Calu3 (cell line): ENCODE data around the gene TAF1A. TPM values are rescaled to one million over a fixed set of nuclear protein-coding genes. Genes with fewer than 3 reads are reported as not detected.

Experiments
- BruUV-seq: library from RNA; stranded (reverse); fragments of 400-500 nt; replicated peaks from 2 replicates; lab custom pipeline; 2021; lab: Mats Ljungman, UMichigan
- CTCF ChIA-PET: fragments of 300-600 bp; sonication (Branson Sonifier 250); formaldehyde crosslinking; loops from one replicate; lab custom pipeline; 2022; ENCODE audit warnings: antibody characterized with exemption; lab: Charles Lee
- DNase-seq: peaks from one replicate; pipeline ENCODE4 v3.0.0; 2022
- H3K27ac Mint-ChIP-seq: one replicate; pipeline ENCODE4 v1.8.0; 2022; ENCODE audit warnings: mixed read lengths; ENCODE audit not compliant: unreplicated experiment
- H3K27me3 Mint-ChIP-seq: one replicate; pipeline ENCODE4 v1.8.0; 2022; ENCODE audit warnings: mixed read lengths; ENCODE audit not compliant: unreplicated experiment
- H3K36me3 Mint-ChIP-seq: one replicate; pipeline ENCODE4 v1.8.0; 2022; ENCODE audit warnings: mild to moderate bottlenecking, moderate library complexity, mixed read lengths; ENCODE audit not compliant: insufficient read depth, unreplicated experiment
- H3K4me1 Mint-ChIP-seq: one replicate; pipeline ENCODE4 v1.8.0; 2022; ENCODE audit warnings: mild to moderate bottlenecking, low read depth, mixed read lengths; ENCODE audit not compliant: unreplicated experiment
- H3K4me3 Mint-ChIP-seq: one replicate; pipeline ENCODE4 v1.8.0; 2022; ENCODE audit warnings: mild to moderate bottlenecking, low read depth, moderate library complexity, mixed read lengths; ENCODE audit not compliant: unreplicated experiment
- H3K9me3 Mint-ChIP-seq: one replicate; pipeline ENCODE4 v1.8.0; 2022; ENCODE audit warnings: low read depth, mixed read lengths; ENCODE audit not compliant: unreplicated experiment
- intact Hi-C: fragments of 100-400 bp; cut with micrococcal nuclease; formaldehyde crosslinking; loops from one replicate; pipeline ENCODE4 v1.10.0; 2022; ENCODE audit not compliant: unreplicated experiment
- total RNA-seq: library from RNA; stranded (reverse); gene quantifications from 2 replicates; pipeline ENCODE4 v1.2.3, GENCODE V29; 2022
- TF ChIP-seq, protein P1 (sequence below): fragments of 200-600 bp; IDR thresholded peaks from one replicate; pipeline ENCODE4 v1.8.0; 2022; ENCODE audit warnings: antibody characterized with exemption; ENCODE audit not compliant: unreplicated experiment

The TAF1A gene
- total RNA-seq, 1 experiment from 2014 or later, result 16.4 TPM

DNA sequence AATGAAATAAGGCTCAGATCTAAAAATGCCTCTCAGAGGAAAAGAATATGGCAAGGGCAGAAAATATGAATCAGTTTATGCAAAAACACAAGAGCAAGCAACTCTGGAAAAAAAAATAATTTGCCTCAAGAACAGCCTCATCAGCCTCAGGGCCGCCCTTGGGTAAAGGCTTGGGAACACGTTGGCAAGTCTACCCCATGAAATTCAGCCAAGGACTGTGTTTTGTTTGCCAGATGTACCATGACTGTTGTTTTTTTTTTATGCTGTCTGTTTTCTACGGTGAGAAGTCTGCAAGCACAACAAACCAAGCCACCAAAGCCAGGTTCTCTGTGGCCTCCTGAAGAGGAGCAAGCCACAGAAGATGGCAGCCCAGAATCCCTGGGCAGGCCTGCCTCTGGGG, 59.8 kb downstream of the TAF1A start:
- H3K36me3 Mint-ChIP-seq, result no peaks in the 10 kb centered on the region
- CTCF ChIA-PET, result no interaction called here
- intact Hi-C loops, result no loop called here
- no peak for DNase-seq
- TF ChIP-seq, protein P1, sequence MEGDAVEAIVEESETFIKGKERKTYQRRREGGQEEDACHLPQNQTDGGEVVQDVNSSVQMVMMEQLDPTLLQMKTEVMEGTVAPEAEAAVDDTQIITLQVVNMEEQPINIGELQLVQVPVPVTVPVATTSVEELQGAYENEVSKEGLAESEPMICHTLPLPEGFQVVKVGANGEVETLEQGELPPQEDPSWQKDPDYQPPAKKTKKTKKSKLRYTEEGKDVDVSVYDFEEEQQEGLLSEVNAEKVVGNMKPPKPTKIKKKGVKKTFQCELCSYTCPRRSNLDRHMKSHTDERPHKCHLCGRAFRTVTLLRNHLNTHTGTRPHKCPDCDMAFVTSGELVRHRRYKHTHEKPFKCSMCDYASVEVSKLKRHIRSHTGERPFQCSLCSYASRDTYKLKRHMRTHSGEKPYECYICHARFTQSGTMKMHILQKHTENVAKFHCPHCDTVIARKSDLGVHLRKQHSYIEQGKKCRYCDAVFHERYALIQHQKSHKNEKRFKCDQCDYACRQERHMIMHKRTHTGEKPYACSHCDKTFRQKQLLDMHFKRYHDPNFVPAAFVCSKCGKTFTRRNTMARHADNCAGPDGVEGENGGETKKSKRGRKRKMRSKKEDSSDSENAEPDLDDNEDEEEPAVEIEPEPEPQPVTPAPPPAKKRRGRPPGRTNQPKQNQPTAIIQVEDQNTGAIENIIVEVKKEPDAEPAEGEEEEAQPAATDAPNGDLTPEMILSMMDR, result no peak
- BruUV-seq, result no TSS peak
- no peaks in the 10 kb centered on the region for H3K9me3 Mint-ChIP-seq
- no peak overlapping the region for H3K27ac Mint-ChIP-seq
- H3K4me1 Mint-ChIP-seq, result no peaks in the 10 kb centered on the region
- no peak overlapping the region for H3K4me3 Mint-ChIP-seq
- peaks cover 14% of the 10 kb centered on the region for H3K27me3 Mint-ChIP-seq

DNA sequence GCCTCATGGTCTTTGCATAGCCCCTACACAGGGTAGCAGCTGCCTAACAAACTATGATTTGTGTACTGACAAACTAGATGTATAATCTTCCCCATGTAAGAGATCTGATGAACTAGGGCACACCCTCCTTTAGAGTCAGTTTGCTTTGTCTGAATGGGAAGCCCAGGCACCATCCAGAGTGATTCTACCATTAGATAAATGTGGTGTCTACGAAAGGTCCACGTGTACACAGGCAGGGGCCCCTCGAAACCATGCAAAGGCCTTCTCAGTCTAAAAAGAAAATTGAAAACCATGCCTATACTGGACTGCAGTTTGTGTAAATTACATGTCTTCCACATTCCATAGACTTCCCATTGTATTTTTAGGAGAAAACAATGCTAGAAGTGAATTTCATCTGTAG, 60.6 kb downstream of the TAF1A start:
- CTCF ChIA-PET, result interaction anchor here (0.6 kb wide), 2 partner anchors 223 to 1013 kb away, joined by 3 to 4 read pairs; no protein-coding TSS in a partner anchor
- no peak overlapping the region for H3K4me3 Mint-ChIP-seq
- BruUV-seq, result no TSS peak

DNA sequence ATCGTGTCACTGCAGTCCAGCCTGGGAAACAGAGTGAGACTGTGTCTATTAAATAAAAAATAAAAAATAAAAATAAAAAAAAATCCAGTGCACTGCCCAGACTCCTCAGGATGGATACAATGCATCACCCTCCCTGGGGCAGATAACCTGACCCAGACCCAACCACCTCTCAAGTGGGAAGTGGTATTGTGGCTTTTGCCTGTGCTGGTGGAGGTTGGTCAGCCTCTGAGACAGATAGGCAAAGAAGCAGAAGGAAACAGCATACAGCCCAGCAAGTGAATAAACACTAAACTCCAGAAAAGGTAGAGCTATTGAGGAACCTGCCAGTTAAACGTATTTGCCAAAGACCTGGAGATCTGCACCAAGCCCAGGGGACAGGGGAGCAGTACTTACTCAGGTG, 63.8 kb downstream of the TAF1A start:
- BruUV-seq, result no TSS peak
- TF ChIP-seq, protein P1, result no peak
- peaks cover 39% of the 10 kb centered on the region for H3K27me3 Mint-ChIP-seq
- H3K4me1 Mint-ChIP-seq, result no peaks in the 10 kb centered on the region
- H3K4me3 Mint-ChIP-seq, result no peak overlapping the region
- intact Hi-C loops, result no loop called here
- no peak overlapping the region for H3K27ac Mint-ChIP-seq
- no peak for DNase-seq
- H3K9me3 Mint-ChIP-seq, result no peaks in the 10 kb centered on the region
- CTCF ChIA-PET, result no interaction called here
- H3K36me3 Mint-ChIP-seq, result no peaks in the 10 kb centered on the region

More for the DNA sequence above, 60.6 kb downstream of the TAF1A start:
- peaks cover 14% of the 10 kb centered on the region for H3K27me3 Mint-ChIP-seq
- H3K36me3 Mint-ChIP-seq, result no peaks in the 10 kb centered on the region
- intact Hi-C loops, result no loop called here
- no peak overlapping the region for H3K27ac Mint-ChIP-seq
- no peaks in the 10 kb centered on the region for H3K4me1 Mint-ChIP-seq
- TF ChIP-seq, protein P1, result no peak
- H3K9me3 Mint-ChIP-seq, result no peaks in the 10 kb centered on the region
- DNase-seq, result no peak

DNA sequence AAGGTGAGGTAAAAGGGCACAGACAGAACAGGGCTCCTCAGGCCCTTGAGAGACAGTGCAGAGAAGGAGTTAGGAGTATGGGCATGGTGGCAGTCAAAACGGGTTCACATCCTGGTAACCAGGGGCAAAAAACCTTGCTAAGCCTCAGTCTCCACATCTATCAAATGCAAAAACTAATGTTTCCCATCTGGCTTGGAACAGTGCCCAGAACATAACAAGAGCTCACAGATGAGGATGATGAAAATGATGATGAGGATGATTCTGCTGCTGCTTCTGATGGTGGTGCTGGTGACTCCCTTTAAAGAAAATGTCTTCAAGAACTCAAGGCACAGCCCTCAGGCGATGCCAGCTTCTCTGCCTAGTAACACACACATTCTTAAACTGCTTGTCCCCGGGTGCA, 65.9 kb downstream of the TAF1A start:
- no peak overlapping the region for H3K27ac Mint-ChIP-seq
- no peaks in the 10 kb centered on the region for H3K36me3 Mint-ChIP-seq
- BruUV-seq, result no TSS peak
- H3K4me3 Mint-ChIP-seq, result no peak overlapping the region
- H3K27me3 Mint-ChIP-seq, result peaks cover 39% of the 10 kb centered on the region
- TF ChIP-seq, protein P1, result no peak
- intact Hi-C loops, result no loop called here
- no peaks in the 10 kb centered on the region for H3K4me1 Mint-ChIP-seq
- DNase-seq, result no peak
- CTCF ChIA-PET, result no interaction called here
- no peaks in the 10 kb centered on the region for H3K9me3 Mint-ChIP-seq
